ENCODE measurements around the gene HMX3.

Gene HMX3

DNA sequence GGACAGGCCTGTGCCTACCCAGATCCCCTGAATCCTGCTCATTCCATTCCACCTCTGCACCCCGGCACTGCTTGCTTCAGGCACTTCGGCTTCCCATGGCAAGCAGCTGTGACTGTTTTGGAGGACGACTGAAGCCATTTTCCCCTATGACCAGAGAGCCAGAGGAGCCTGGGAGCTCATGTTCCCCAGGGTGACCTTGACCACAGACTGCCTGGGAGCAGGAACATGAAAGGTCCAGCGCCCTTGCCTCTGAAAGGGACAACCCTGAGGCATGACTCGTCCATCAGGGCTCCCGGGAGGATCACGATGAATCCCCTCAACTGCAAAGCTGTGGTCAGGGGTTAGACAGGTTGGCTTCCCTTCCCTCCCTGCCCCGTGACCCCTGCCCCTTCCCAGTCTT, 16.7 kb upstream of the HMX3 start:
- DNase-seq (ENCODE audit: low spot score), result no peak
- Mint-ChIP-seq H3K27ac (no peak overlapping the region), H3K9me3 (no peaks in the 10 kb centered on the region), H3K4me1 (ENCODE audit: low read depth) (no peaks in the 10 kb centered on the region), H3K4me3 (no peak overlapping the region), H3K36me3 (ENCODE audit: low read depth) (no peaks in the 10 kb centered on the region), H3K27me3 (ENCODE audit: low read depth) (peaks cover 37% of the 10 kb centered on the region)

DNA sequence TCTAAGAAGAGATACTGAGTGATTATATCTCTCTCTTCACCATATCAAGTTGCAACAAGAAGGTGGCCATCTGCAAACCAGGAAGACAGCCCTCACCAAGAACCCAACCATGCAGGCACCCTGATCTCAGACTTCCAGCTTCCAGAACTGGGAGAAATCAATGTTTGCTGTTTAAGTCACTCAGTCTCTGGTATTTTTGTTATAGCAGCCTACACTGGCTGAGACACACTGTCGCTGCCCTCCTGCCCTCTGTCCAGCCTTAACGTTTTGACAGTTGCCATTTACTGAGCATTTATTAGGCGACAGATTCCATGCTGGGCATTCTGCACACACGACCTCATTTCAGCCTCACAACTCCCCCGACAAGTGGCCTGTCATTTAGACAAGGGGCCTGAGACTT, 9.5 kb upstream of the HMX3 start:
- no peak overlapping the region for H3K27ac Mint-ChIP-seq
- H3K9me3 Mint-ChIP-seq, result no peaks in the 10 kb centered on the region
- H3K36me3 Mint-ChIP-seq (ENCODE audit: low read depth), result no peaks in the 10 kb centered on the region
- H3K4me1 Mint-ChIP-seq (ENCODE audit: low read depth), result no peaks in the 10 kb centered on the region
- H3K27me3 Mint-ChIP-seq (ENCODE audit: low read depth), result peaks cover 41% of the 10 kb centered on the region
- DNase-seq (ENCODE audit: low spot score), result no peak
- H3K4me3 Mint-ChIP-seq, result no peak overlapping the region

- H3K9me3 Mint-ChIP-seq, result no peaks in the 10 kb centered on the region
Observed at GRCh38 chr10:123129618-123130271, 6.0 kb upstream of the HMX3 start.

GRCh38 chr10:123132576-123133477, 2.9 kb upstream of the HMX3 start:
- Mint-ChIP-seq H3K9me3 (no peaks in the 10 kb centered on the region), H3K4me3 (peak overlapping the region; percentile 74), H3K27ac (peak overlapping the region; percentile 83), H3K4me1 (ENCODE audit: low read depth) (peaks cover 14% of the 10 kb centered on the region), H3K36me3 (ENCODE audit: low read depth) (peaks cover 1% of the 10 kb centered on the region), H3K27me3 (ENCODE audit: low read depth) (peaks cover 68% of the 10 kb centered on the region)
- DNase-seq (ENCODE audit: low spot score), result peak; percentile 75

More at GRCh38 chr10:123129618-123130271, 6.0 kb upstream of the HMX3 start:
- Mint-ChIP-seq H3K27me3 (ENCODE audit: low read depth) (peaks cover 63% of the 10 kb centered on the region), H3K4me3 (no peak overlapping the region), H3K4me1 (ENCODE audit: low read depth) (peaks cover 12% of the 10 kb centered on the region), H3K36me3 (ENCODE audit: low read depth) (no peaks in the 10 kb centered on the region), H3K27ac (no peak overlapping the region)
- DNase-seq (ENCODE audit: low spot score), result no peak

DNA sequence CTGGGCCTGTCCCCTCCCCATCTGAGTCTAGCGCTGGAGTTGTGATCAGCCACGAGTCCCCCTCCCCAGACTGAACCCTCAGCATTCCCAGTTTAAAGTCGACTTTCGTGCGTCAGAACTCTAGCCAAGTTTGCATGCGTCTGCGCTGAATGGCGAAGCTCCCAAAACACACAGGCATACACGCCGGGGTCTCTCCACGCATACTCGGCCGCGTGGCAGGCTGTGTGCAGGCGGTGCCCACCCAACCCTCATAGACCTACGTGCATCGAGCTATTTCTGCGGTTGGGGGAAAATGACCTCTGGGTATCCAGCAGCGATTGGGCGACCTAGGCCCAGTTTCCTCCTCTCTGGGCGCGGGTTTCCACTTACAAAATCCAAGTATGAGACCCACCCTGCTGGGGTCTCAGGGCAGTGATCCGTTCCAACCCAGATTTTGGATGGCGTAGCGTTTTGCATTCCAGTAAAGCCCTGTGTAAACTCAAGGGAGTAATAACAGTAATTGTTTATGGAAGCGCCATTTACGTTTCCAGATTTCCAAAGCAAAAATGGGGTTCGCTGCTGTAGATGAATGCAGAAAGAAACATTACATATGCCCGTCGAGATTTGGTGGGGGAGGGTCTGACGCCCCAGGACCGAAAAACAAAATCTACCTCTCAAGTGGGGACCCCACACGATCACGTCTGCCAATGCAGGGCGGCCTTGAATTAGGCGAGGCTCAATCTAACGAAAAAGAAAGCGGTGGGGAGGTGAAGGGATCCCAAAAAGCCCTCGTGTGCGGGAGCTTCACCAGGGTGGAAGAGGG, 2.0 kb upstream of the HMX3 start:
- Mint-ChIP-seq H3K4me3 (peak overlapping the region; percentile 52), H3K36me3 (ENCODE audit: low read depth) (peaks cover 3% of the 10 kb centered on the region), H3K9me3 (no peaks in the 10 kb centered on the region), H3K27ac (no peak overlapping the region), H3K27me3 (ENCODE audit: low read depth) (peaks cover 76% of the 10 kb centered on the region), H3K4me1 (ENCODE audit: low read depth) (peaks cover 14% of the 10 kb centered on the region)
- DNase-seq (ENCODE audit: low spot score), result no peak

DNA sequence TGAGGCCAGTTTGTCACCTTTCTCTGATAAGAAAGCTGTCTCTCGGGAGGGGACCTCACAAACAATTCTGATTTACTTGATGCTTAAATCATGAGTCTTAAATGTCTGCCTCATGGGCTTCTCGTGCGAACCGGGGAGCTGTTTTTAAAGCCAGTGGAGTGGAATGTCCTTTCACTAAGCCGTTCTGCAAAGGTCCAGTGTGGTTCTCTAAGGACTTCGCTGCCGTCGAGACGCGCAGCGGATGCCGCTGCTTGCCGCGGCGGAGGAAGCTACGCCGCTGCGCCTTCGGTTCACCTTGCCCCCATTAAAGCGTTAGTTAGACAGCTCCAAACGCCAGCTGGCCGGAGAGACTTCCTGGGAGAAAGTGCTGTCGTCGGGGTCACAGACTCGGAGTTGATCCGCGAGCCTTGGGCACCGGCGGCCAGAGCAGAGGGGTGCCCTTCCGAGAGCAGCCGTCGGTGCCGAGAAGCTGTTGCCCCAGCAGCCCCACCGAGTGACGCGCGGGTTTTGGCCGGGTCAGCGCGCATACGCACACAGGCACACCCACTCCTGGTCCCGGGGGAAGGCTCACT, 1.3 kb upstream of the HMX3 start:
- Mint-ChIP-seq H3K27me3 (ENCODE audit: low read depth) (peaks cover 79% of the 10 kb centered on the region), H3K4me1 (ENCODE audit: low read depth) (peaks cover 17% of the 10 kb centered on the region), H3K4me3 (peak overlapping the region; percentile 52), H3K27ac (peak overlapping the region; percentile 75), H3K9me3 (no peaks in the 10 kb centered on the region), H3K36me3 (ENCODE audit: low read depth) (peaks cover 3% of the 10 kb centered on the region)
- DNase-seq (ENCODE audit: low spot score), result no peak

DNA sequence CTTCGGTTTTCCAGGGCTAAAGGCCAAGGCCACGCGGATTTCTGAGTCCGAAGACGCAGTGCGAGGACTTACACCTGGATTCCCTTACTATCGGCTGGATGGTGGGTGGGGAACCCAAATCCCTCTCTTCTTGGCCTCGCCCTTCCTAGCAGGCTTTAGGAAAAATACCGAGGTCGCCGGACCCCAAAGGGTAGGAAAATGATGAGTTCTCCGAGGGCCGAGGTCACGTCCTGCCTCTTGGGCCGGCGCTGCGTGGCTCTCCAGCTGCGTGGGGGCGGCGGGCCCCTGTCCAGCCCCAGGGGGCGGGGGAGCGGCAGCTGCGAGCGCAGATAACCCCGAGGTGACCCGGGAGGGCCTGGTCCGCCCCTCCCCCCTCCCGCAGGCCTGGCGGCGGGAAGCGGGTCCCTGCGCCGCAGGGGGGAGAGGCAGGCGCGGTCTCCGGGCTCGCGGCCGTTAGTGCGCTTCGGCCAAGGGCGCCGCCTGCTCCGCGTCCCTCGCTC, 805 bp upstream of the HMX3 start:
- H3K27me3 Mint-ChIP-seq (ENCODE audit: low read depth), result peaks cover 79% of the 10 kb centered on the region
- peaks cover 17% of the 10 kb centered on the region for H3K4me1 Mint-ChIP-seq (ENCODE audit: low read depth)

GRCh38 chr10:123136221-123136805, 543 bp downstream of the HMX3 start:
- Mint-ChIP-seq H3K27me3 (ENCODE audit: low read depth) (peaks cover 81% of the 10 kb centered on the region), H3K9me3 (no peaks in the 10 kb centered on the region), H3K36me3 (ENCODE audit: low read depth) (peaks cover 3% of the 10 kb centered on the region), H3K4me1 (ENCODE audit: low read depth) (peaks cover 21% of the 10 kb centered on the region), H3K4me3 (peak overlapping the region; percentile 12), H3K27ac (peak overlapping the region; percentile 86)
- DNase-seq (ENCODE audit: low spot score), result no peak

More for the DNA sequence above, 805 bp upstream of the HMX3 start:
- Mint-ChIP-seq H3K4me3 (no peak overlapping the region), H3K9me3 (no peaks in the 10 kb centered on the region), H3K36me3 (ENCODE audit: low read depth) (peaks cover 3% of the 10 kb centered on the region), H3K27ac (no peak overlapping the region)
- no peak for DNase-seq (ENCODE audit: low spot score)

DNA sequence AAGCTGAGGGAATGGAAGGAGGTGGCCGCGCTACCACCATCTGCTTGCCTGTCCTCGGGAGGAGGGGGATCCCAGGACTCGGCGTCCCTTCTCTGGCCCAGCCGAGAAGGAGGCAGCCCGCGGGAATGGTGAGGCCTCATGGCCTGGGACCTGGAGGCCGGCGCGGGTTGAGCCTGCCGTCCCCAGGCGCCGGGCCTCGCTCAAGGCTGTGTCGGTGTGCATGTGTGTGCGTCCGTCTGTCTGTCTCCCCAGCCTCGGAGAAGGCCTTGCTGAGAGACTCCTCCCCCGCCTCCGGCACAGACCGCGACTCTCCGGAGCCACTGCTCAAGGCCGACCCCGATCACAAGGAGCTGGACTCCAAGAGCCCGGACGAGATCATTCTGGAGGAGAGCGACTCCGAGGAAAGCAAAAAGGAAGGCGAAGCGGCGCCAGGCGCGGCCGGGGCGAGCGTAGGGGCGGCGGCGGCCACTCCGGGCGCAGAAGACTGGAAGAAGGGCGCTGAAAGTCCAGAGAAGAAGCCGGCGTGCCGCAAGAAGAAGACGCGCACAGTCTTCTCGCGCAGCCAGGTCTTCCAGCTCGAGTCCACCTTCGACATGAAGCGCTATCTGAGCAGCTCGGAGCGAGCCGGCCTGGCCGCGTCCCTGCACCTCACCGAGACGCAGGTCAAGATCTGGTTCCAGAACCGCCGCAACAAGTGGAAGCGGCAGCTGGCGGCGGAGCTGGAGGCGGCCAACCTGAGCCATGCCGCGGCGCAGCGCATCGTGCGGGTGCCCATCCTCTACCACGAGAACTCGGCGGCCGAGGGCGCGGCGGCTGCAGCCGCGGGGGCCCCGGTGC, 1.3 kb downstream of the HMX3 start:
- peaks cover 23% of the 10 kb centered on the region for H3K4me1 Mint-ChIP-seq (ENCODE audit: low read depth)
- H3K4me3 Mint-ChIP-seq, result peak overlapping the region; percentile 69
- H3K27ac Mint-ChIP-seq, result peak overlapping the region; percentile 86
- peaks cover 3% of the 10 kb centered on the region for H3K9me3 Mint-ChIP-seq
- peaks cover 82% of the 10 kb centered on the region for H3K27me3 Mint-ChIP-seq (ENCODE audit: low read depth)
- peaks cover 6% of the 10 kb centered on the region for H3K36me3 Mint-ChIP-seq (ENCODE audit: low read depth)
- DNase-seq (ENCODE audit: low spot score), result no peak

DNA sequence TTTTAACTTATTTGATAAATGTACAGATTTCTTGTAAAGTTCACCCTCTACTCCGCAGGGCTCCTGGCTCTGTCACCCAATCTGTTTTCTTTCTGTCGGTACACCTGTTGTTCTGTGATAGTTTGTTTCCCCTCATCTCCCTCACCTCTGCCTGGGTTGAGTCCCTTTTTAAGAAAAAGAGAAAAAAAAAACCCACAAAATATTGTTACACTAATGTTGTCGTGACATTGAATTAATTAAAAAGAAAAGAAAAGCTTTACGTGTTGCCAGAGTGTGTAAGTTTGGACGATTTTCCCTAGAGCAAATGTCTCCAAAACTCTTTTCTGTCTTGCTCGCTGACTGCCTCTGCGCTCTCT, 3.4 kb downstream of the HMX3 start:
- H3K4me1 Mint-ChIP-seq (ENCODE audit: low read depth), result peaks cover 14% of the 10 kb centered on the region
- H3K36me3 Mint-ChIP-seq (ENCODE audit: low read depth), result peaks cover 7% of the 10 kb centered on the region
- H3K4me3 Mint-ChIP-seq, result peak overlapping the region; percentile 13
- H3K27me3 Mint-ChIP-seq (ENCODE audit: low read depth), result peaks cover 80% of the 10 kb centered on the region
- H3K9me3 Mint-ChIP-seq, result peaks cover 3% of the 10 kb centered on the region
- H3K27ac Mint-ChIP-seq, result peak overlapping the region; percentile 20
- DNase-seq (ENCODE audit: low spot score), result no peak

GRCh38 chr10:123139521-123140163, 3.9 kb downstream of the HMX3 start:
- no peak overlapping the region for H3K27ac Mint-ChIP-seq

More at GRCh38 chr10:123139521-123140163, 3.9 kb downstream of the HMX3 start:
- Mint-ChIP-seq H3K9me3 (peaks cover 3% of the 10 kb centered on the region), H3K4me3 (peak overlapping the region; percentile 13), H3K36me3 (ENCODE audit: low read depth) (peaks cover 7% of the 10 kb centered on the region), H3K27me3 (ENCODE audit: low read depth) (peaks cover 80% of the 10 kb centered on the region), H3K4me1 (ENCODE audit: low read depth) (peaks cover 11% of the 10 kb centered on the region)
- no peak for DNase-seq (ENCODE audit: low spot score)

Measured in T-helper 2 cell treated with Interferon-gamma antibody and Interleukin-4, amounts not matched to agents 5 μg/mL and 100 μg/mL, for 36 hours (primary cell).